OCI-LY1 (cell line): Measurements from ENCODE around the gene CAPN3.
A peak's percentile ranks its signal among the peaks of the same experiment; 100 is the strongest.

Experiments used
- H2AFZ ChIP-seq: fragments of 200-600 bp; sonication (generic), shearing (Covaris generic); 2 replicates; pipeline ENCODE4 v1.6.0; 2014; ENCODE audit warnings: antibody characterized with exemption, mild to moderate bottlenecking, low read length
- H3F3A ChIP-seq: fragments of 200-600 bp; sonication (generic), shearing (Covaris generic); 2 replicates; pipeline ENCODE4 v1.6.0; 2014; ENCODE audit warnings: mild to moderate bottlenecking, antibody characterized with exemption, low read length, moderate library complexity; ENCODE audit not compliant: insufficient read depth
- H3K27ac ChIP-seq: fragments of 200-600 bp; sonication (generic); 2 replicates; pipeline ENCODE4 v1.5.1; 2014; ENCODE audit warnings: low read length, mixed run types, mild to moderate bottlenecking, low read depth; ENCODE audit not compliant: poor library complexity, severe bottlenecking
- H3K27me3 ChIP-seq: fragments of 200-600 bp; sonication (generic); 2 replicates; pipeline ENCODE4 v1.6.0; 2014; ENCODE audit warnings: antibody characterized with exemption, mild to moderate bottlenecking, low read length, moderate library complexity; ENCODE audit not compliant: insufficient read depth
- H3K36me3 ChIP-seq: fragments of 200-600 bp; sonication (generic); 2 replicates; pipeline ENCODE4 v1.6.1; 2014; ENCODE audit warnings: mild to moderate bottlenecking, antibody characterized with exemption, low read length, moderate library complexity, mixed read lengths; ENCODE audit not compliant: insufficient read depth
- H3K4me1 ChIP-seq: fragments of 200-600 bp; sonication (generic); 2 replicates; pipeline ENCODE4 v1.5.1; 2014; ENCODE audit warnings: mild to moderate bottlenecking, low read length, moderate library complexity; ENCODE audit not compliant: insufficient read depth, severe bottlenecking
- H3K4me2 ChIP-seq: fragments of 200-600 bp; sonication (generic), shearing (Covaris generic); 2 replicates; pipeline ENCODE4 v1.6.1; 2014; ENCODE audit warnings: low read length
- H3K4me3 ChIP-seq: fragments of 200-600 bp; sonication (generic); 2 replicates; pipeline ENCODE4 v1.5.1; 2014; ENCODE audit warnings: low read length, low read depth, mild to moderate bottlenecking, mixed read lengths; ENCODE audit not compliant: poor library complexity, severe bottlenecking
- H3K79me2 ChIP-seq: fragments of 200-600 bp; shearing (Covaris generic); 2 replicates; pipeline ENCODE4 v1.6.1; 2016; ENCODE audit warnings: mixed run types, low read length, mixed read lengths; ENCODE audit not compliant: insufficient read depth
- H3K9ac ChIP-seq: fragments of 200-600 bp; sonication (generic), shearing (Covaris generic); 2 replicates; pipeline ENCODE4 v1.6.1; 2014; ENCODE audit warnings: mild to moderate bottlenecking, low read length, mixed read lengths
- H3K9me2 ChIP-seq: fragments of 200-600 bp; sonication (generic), shearing (Covaris generic); 2 replicates; pipeline ENCODE4 v1.6.1; 2014; ENCODE audit warnings: low read depth, mild to moderate bottlenecking, low read length, mixed read lengths
- H3K9me3 ChIP-seq: fragments of 200-600 bp; shearing (Covaris generic); 2 replicates; pipeline ENCODE4 v1.6.1; 2014; ENCODE audit warnings: low read length, mixed read lengths
- H4K20me1 ChIP-seq: fragments of 200-600 bp; sonication (generic), shearing (Covaris generic); 2 replicates; pipeline ENCODE4 v1.6.0; 2016; ENCODE audit warnings: mild to moderate bottlenecking, low read length; ENCODE audit not compliant: insufficient read depth
- CTCF ChIP-seq: fragments of 200-600 bp; sonication (generic), shearing (Covaris generic); IDR thresholded peaks from 2 replicates; pipeline ENCODE4 v1.5.1; 2017; ENCODE audit warnings: mild to moderate bottlenecking, antibody characterized with exemption, low read length, moderate library complexity, mixed read lengths
- EZH2 ChIP-seq: fragments of 200-600 bp; sonication (generic), shearing (Covaris generic); IDR thresholded peaks from 2 replicates; pipeline ENCODE4 v1.8.0; 2017; ENCODE audit warnings: borderline replicate concordance, mixed run types, mild to moderate bottlenecking, antibody characterized with exemption, low read length, moderate library complexity, mixed read lengths

CAPN3 gene

GRCh38 chr15:42367041-42367440, 7.7 kb downstream of the CAPN3 start:
- Histone ChIP-seq H2AFZ (no peak overlapping the region), H3K27ac (no peak overlapping the region), H3K79me2 (no peaks in the 10 kb centered on the region), H3K9ac (no peak overlapping the region), H3K9me3 (no peaks in the 10 kb centered on the region), H3K4me1 (no peaks in the 10 kb centered on the region), H3K27me3 (no peaks in the 10 kb centered on the region; the same call in 1 of the 2 replicates), H3K4me2 (no peak overlapping the region), H3K36me3 (no peaks in the 10 kb centered on the region), H3K4me3 (no peak overlapping the region), H4K20me1 (no peaks in the 10 kb centered on the region), H3F3A (no peaks in the 10 kb centered on the region), H3K9me2 (no peaks in the 10 kb centered on the region)
- TF ChIP-seq CTCF: no peak
- no peak for TF ChIP-seq EZH2

- Histone ChIP-seq H3K9ac (no peak overlapping the region), H2AFZ (no peak overlapping the region), H3F3A (no peaks in the 10 kb centered on the region), H3K79me2 (no peaks in the 10 kb centered on the region), H4K20me1 (no peaks in the 10 kb centered on the region), H3K4me3 (no peak overlapping the region), H3K9me2 (no peaks in the 10 kb centered on the region), H3K27ac (no peak overlapping the region), H3K4me2 (no peak overlapping the region), H3K4me1 (no peaks in the 10 kb centered on the region), H3K9me3 (no peaks in the 10 kb centered on the region), H3K27me3 (no peaks in the 10 kb centered on the region; the same call in 1 of the 2 replicates), H3K36me3 (no peaks in the 10 kb centered on the region)
- TF ChIP-seq EZH2 (no peak), CTCF (no peak)
Measured at GRCh38 chr15:42368096-42368495, 8.8 kb downstream of the CAPN3 start.

- Histone ChIP-seq H3K4me1 (no peaks in the 10 kb centered on the region), H3K9ac (no peak overlapping the region), H3K27ac (no peak overlapping the region)
Measured at GRCh38 chr15:42371096-42371495, 11.8 kb downstream of the CAPN3 start.

More at GRCh38 chr15:42371096-42371495, 11.8 kb downstream of the CAPN3 start:
- Histone ChIP-seq H3K36me3 (no peaks in the 10 kb centered on the region), H3K4me3 (no peak overlapping the region), H3K9me3 (no peaks in the 10 kb centered on the region), H3K4me2 (no peak overlapping the region), H3K9me2 (no peaks in the 10 kb centered on the region), H3F3A (no peaks in the 10 kb centered on the region), H3K79me2 (no peaks in the 10 kb centered on the region), H4K20me1 (no peaks in the 10 kb centered on the region), H2AFZ (no peak overlapping the region), H3K27me3 (no peaks in the 10 kb centered on the region; the same call in 1 of the 2 replicates)
- TF ChIP-seq CTCF: peak; percentile 27; the same call in 1 of the 2 replicates
- no peak for TF ChIP-seq EZH2
